Tibial nerve (tissue), 4 donors: Measurements from ENCODE around the gene VAMP7. TPM values are rescaled to one million over a fixed set of nuclear protein-coding genes. Genes with fewer than 3 reads are reported as not detected.
"Not testable (repeated sequence)": the region's sequence is repeated elsewhere in the genome, so short reads cannot be mapped to it uniquely, and the experiment has no call there.

ENCODE experiments used
- DNase-seq, 2 donors: peaks; one replicate each; pipeline ENCODE4 v3.0.0-alpha.2; 2019; ENCODE audit warnings: low spot score in 2 of 2
- H3K27ac ChIP-seq, 4 donors: fragments of 200-600 bp; sonication (generic) in 3 of 4; one replicate each; pipeline ENCODE4 v1.5.1; 2017 to 2019; ENCODE audit warnings: mild to moderate bottlenecking in 1 of 4
- H3K27me3 ChIP-seq, 2 donors: fragments of 200-600 bp; sonication (generic) in 1 of 2; one replicate each; pipeline versions ENCODE4 v1.5.1 to v1.6.0; 2017 to 2019
- H3K36me3 ChIP-seq, 3 donors: fragments of 200-600 bp; sonication (generic); one replicate each; pipeline ENCODE4 v1.5.1; 2018 to 2019
- H3K4me1 ChIP-seq, 4 donors: fragments of 200-600 bp; sonication (generic) in 3 of 4; one replicate each; pipeline ENCODE4 v1.5.1; 2017 to 2019
- H3K4me3 ChIP-seq, 4 donors: fragments of 200-600 bp; sonication (generic) in 3 of 4; one replicate each; pipeline ENCODE4 v1.5.1; 2017 to 2019; ENCODE audit warnings: mild to moderate bottlenecking in 1 of 4, moderate library complexity in 1 of 4
- H3K9me3 ChIP-seq, 4 donors: fragments of 200-600 bp; sonication (generic) in 3 of 4; one replicate each; pipeline ENCODE4 v1.5.1; 2017 to 2019
- EP300 ChIP-seq, 2 donors: sonication (generic); formaldehyde crosslinking; IDR thresholded peaks; one replicate each; pipeline ENCODE4 v1.6.1; 2017; ENCODE audit warnings: antibody characterized with exemption in 2 of 2, mild to moderate bottlenecking in 1 of 2
- POLR2A ChIP-seq, 2 donors: fragments of 450-650 bp; IDR thresholded peaks; one replicate each; pipeline ENCODE4 v1.6.1; 2017; ENCODE audit warnings: antibody characterized with exemption in 2 of 2, mild to moderate bottlenecking in 2 of 2, moderate library complexity in 2 of 2
- WGBS, 2 donors: methylation state at CpG; one replicate each; pipeline ENCODE4 v1.1.5; 2018; 5-methylcytosine and 5-hydroxymethylcytosine counted together
- total RNA-seq, 4 donors: library from RNA; depleted of rRNA; stranded (reverse); fragments of >200 nt; gene quantifications; one replicate each; pipeline ENCODE4 v1.1.0, GENCODE V29; 2016
- TF ChIP-seq, protein P1 (sequence below), 5 experiments: fragments of 200-600 bp in 3 of 5; fragments of 450-650 bp in 2 of 5; sonication (generic) in 3 of 5; IDR thresholded peaks; one replicate each; pipeline ENCODE4 v1.5.1; 2016 to 2019; ENCODE audit warnings: antibody characterized with exemption in 5 of 5, mild to moderate bottlenecking in 3 of 5, moderate library complexity in 2 of 5

The VAMP7 gene
- total RNA-seq = 10 to 100 TPM; 24.9 to 32.1 (median 25.5) TPM

GRCh38 chrX:155881158-155881993 is at the start of gene VAMP7:
Gene VAMP7, plus strand, starts transcription at chrX:155881345. Its CDS starts 8,122 bp downstream, at chrX:155889467.
- Histone ChIP-seq H3K4me3 (peak within 1 kb of the TSS; percentile 53 to 70 (median 62)), H3K27ac (peak within 1 kb of the TSS; percentile 72 to 85 (median 82)), H3K4me1 (peaks cover 0 to 21% (median 0%) of the 10 kb centered on the region in 4 donors), H3K27me3 (no peaks in the 10 kb centered on the region), H3K9me3 (no peaks in the 10 kb centered on the region), H3K36me3 (no peaks in the 10 kb centered on the region)
- TF ChIP-seq, protein P1, sequence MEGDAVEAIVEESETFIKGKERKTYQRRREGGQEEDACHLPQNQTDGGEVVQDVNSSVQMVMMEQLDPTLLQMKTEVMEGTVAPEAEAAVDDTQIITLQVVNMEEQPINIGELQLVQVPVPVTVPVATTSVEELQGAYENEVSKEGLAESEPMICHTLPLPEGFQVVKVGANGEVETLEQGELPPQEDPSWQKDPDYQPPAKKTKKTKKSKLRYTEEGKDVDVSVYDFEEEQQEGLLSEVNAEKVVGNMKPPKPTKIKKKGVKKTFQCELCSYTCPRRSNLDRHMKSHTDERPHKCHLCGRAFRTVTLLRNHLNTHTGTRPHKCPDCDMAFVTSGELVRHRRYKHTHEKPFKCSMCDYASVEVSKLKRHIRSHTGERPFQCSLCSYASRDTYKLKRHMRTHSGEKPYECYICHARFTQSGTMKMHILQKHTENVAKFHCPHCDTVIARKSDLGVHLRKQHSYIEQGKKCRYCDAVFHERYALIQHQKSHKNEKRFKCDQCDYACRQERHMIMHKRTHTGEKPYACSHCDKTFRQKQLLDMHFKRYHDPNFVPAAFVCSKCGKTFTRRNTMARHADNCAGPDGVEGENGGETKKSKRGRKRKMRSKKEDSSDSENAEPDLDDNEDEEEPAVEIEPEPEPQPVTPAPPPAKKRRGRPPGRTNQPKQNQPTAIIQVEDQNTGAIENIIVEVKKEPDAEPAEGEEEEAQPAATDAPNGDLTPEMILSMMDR (IDR thresholded peaks at IDR 0.05) = no peak
- TF ChIP-seq POLR2A (IDR thresholded peaks at IDR 0.05) (peak; percentile 22 to 49), EP300 (IDR thresholded peaks at IDR 0.05) (peak; percentile 25 to 79)
- WGBS, 2 donors = 25 to 30% methylated on average over 36 to 37 of the region's 48 CpGs
- peak; percentile 66 to 69 for DNase-seq

DNA sequence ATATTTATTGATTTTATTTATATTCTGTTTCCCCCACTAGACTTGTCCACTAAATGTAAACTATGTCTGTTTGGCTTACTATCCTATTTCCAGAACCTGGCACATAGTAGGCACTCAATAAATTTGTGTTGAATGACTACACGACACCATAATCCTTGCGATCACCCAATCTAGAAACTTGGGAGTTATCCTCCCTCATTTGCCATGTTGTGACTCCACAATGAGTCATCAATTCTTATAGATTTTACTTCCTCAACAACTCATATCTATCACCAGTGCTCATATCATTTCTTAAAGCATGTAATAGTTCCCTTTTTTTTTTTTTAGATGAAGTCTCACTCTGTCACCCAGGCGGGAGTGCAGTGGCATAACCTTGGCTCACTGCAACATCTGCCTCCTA is 39.9 kb upstream of the VAMP7 start:
- 76 to 81% methylated on average over 3 of the region's 3 CpGs for WGBS, 2 donors
- no peak for TF ChIP-seq EP300 (IDR thresholded peaks at IDR 0.05)
- TF ChIP-seq, protein P1 (IDR thresholded peaks at IDR 0.05) = no peak
- no peak for TF ChIP-seq POLR2A (IDR thresholded peaks at IDR 0.05)

DNA sequence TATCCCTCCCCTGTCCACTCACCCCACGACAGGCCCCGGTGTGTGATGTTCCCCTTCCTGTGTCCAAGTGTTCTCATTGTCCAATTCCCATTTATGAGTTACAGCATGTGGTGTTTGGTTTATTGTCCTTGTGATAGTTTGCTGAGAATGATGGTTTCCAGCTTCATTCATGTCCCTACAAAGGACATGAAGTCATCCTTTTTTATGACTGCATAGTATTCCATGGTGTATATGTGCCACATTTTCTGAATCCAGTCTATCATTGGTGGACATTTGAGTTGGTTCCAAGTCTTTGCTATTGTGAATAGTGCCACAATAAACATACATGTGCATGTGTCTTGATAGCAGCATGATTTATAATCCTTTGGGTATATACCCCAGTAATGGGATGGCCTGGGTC is 29.4 kb upstream of the VAMP7 start:
- not testable (repeated sequence) for H3K27ac ChIP-seq, H3K4me1 ChIP-seq, DNase-seq, H3K9me3 ChIP-seq, H3K4me3 ChIP-seq, H3K36me3 ChIP-seq, H3K27me3 ChIP-seq
- WGBS, 2 donors = 89 to 90% methylated on average over 2 of the region's 2 CpGs

More for the DNA sequence above, 39.9 kb upstream of the VAMP7 start:
- no peak for DNase-seq
- H3K36me3 ChIP-seq = no peaks in the 10 kb centered on the region
- H3K9me3 ChIP-seq = peaks cover 0 to 16% (median 1%) of the 10 kb centered on the region in 4 donors
- H3K27me3 ChIP-seq = no peaks in the 10 kb centered on the region
- H3K27ac ChIP-seq = no peak overlapping the region
- no peak overlapping the region for H3K4me3 ChIP-seq
- no peaks in the 10 kb centered on the region for H3K4me1 ChIP-seq

GRCh38 chrX:155857561-155857960 is 23.6 kb upstream of the VAMP7 start:
- Histone ChIP-seq H3K36me3 (no peaks in the 10 kb centered on the region), H3K27ac (no peak overlapping the region)
- 9 to 13% methylated on average over 1 of the region's 1 CpG for WGBS, 2 donors

DNA sequence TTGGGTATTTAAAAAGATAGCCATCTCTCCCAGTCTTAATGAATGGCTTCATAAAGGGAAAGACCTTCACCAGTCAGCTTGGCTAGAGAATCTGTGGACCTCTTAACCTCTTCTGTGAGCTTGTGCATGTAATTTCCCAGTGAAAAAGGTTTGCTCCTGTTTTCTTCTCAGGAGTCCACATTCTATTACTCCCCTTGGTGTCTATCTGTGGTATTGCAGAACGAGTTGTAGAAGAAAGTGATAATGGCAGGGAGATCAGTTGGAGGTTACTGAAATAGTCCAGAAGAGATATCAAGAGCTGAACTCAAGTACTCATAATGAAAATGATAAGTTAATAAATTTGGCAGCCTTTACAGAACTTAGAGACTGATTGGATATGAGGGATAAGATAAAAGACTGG is 16.5 kb upstream of the VAMP7 start:
- Histone ChIP-seq H3K4me3 (no peak overlapping the region), H3K9me3 (peaks cover 0 to 2% (median 0%) of the 10 kb centered on the region in 4 donors), H3K36me3 (no peaks in the 10 kb centered on the region), H3K27ac (no peak overlapping the region), H3K27me3 (no peaks in the 10 kb centered on the region), H3K4me1 (no peaks in the 10 kb centered on the region)
- TF ChIP-seq, protein P1 (IDR thresholded peaks at IDR 0.05) = no peak
- no peak for TF ChIP-seq POLR2A (IDR thresholded peaks at IDR 0.05)
- no peak for TF ChIP-seq EP300 (IDR thresholded peaks at IDR 0.05)
- DNase-seq = no peak
- 3 to 14% methylated on average over 1 of the region's 1 CpG for WGBS, 2 donors

More at GRCh38 chrX:155857561-155857960, 23.6 kb upstream of the VAMP7 start:
- DNase-seq = no peak
- H3K27me3 ChIP-seq = no peaks in the 10 kb centered on the region
- no peak overlapping the region for H3K4me3 ChIP-seq
- no peak for TF ChIP-seq EP300 (IDR thresholded peaks at IDR 0.05)
- TF ChIP-seq POLR2A (IDR thresholded peaks at IDR 0.05) = no peak
- TF ChIP-seq, protein P1 (IDR thresholded peaks at IDR 0.05) = no peak
- H3K9me3 ChIP-seq = no peaks in the 10 kb centered on the region
- H3K4me1 ChIP-seq = no peaks in the 10 kb centered on the region
